Stimulated activated CD8-positive, alpha-beta memory T cell treated with anti-CD3 and anti-CD28 coated beads, Interleukin-4, amount 100 ng/mL, for 48 hours (primary cell): Measurements from ENCODE around the gene CZIB.
A peak's percentile ranks its signal among the peaks of the same experiment; 100 is the strongest.

Source experiments
- DNase-seq: peaks from one replicate; pipeline ENCODE4 v3.0.0-alpha.2; 2020

Gene CZIB

GRCh38 chr1:53238197-53239155 is 18.0 kb upstream of the CZIB start, which contains the start of gene MAGOH:
TSS of gene MAGOH (minus strand) at chr1:53238518. CDS start at chr1:53238448, 70 bp downstream.
- peak; percentile 98 for DNase-seq

GRCh38 chr1:53237638-53238037 is 17.2 kb upstream of the CZIB start:
- no peak for DNase-seq

GRCh38 chr1:53220962-53221286 is 490 bp upstream of the CZIB start:
- no peak for DNase-seq

- no peak for DNase-seq
Measured at GRCh38 chr1:53219711-53220110, 723 bp downstream of the CZIB start.

- DNase-seq: no peak
Measured at GRCh38 chr1:53218201-53218600, 2.2 kb downstream of the CZIB start.

GRCh38 chr1:53214376-53214940 is 6.0 kb downstream of the CZIB start:
- no peak for DNase-seq

GRCh38 chr1:53210954-53211353 is 9.5 kb downstream of the CZIB start:
- DNase-seq: no peak

- DNase-seq: no peak
Measured at GRCh38 chr1:53210352-53210751, 10.1 kb downstream of the CZIB start.

GRCh38 chr1:53207726-53208125 is 12.7 kb downstream of the CZIB start:
- DNase-seq: no peak

GRCh38 chr1:53206735-53207379 is 13.6 kb downstream of the CZIB start:
- peak; percentile 9 for DNase-seq

- DNase-seq: peak; percentile 19
Measured at GRCh38 chr1:53206083-53206685, 14.2 kb downstream of the CZIB start.

GRCh38 chr1:53205496-53205895 is 14.9 kb downstream of the CZIB start:
- peak; percentile 13 for DNase-seq

GRCh38 chr1:53203466-53203865 is 17.0 kb downstream of the CZIB start:
- DNase-seq: no peak

- no peak for DNase-seq
Measured at GRCh38 chr1:53198241-53198651, 22.2 kb downstream of the CZIB start.

GRCh38 chr1:53197291-53198200 is 22.9 kb downstream of the CZIB start:
- DNase-seq: no peak

GRCh38 chr1:53196485-53197290 is 23.7 kb downstream of the CZIB start, which contains the start of gene CPT2:
TSS of gene CPT2 (plus strand) at chr1:53196824. CDS start at chr1:53196944, 120 bp downstream.
- DNase-seq: peak; percentile 94

GRCh38 chr1:53196017-53196484 is 24.4 kb downstream of the CZIB start:
- DNase-seq: no peak

- DNase-seq: no peak
Measured at GRCh38 chr1:53195246-53196016, 25.0 kb downstream of the CZIB start.

GRCh38 chr1:53190210-53190611 is 30.2 kb downstream of the CZIB start:
- DNase-seq: no peak

GRCh38 chr1:53189061-53189460 is 31.4 kb downstream of the CZIB start:
- DNase-seq: no peak
